ENCODE measurements around the gene MOV10L1.

- TF ChIP-seq CTCF (conservative IDR thresholded peaks at IDR 0.05; ENCODE audit: low read length) (no peak), EZH2phosphoT487 (IDR thresholded peaks at IDR 0.05; ENCODE audit: borderline replicate concordance, low read depth, low read length) (no peak)
These were observed 18.2 kb upstream of the MOV10L1 start for GRCh38 chr22:50071432-50072166.
